IMR-90 (cell line): ENCODE data around the gene VPS18. TPM values are rescaled to one million over a fixed set of nuclear protein-coding genes. Genes with fewer than 3 reads are reported as not detected.

Source experiments
- ATAC-seq: fragments of 200-7000 bp; cut with Tn5 transposase; 2 replicates; pipeline ENCODE4 v1.9.1; 2020; ENCODE audit warnings: low read depth, mild to moderate bottlenecking, moderate library complexity
- BruUV-seq: library from RNA; stranded (reverse); fragments of 400-500 nt; replicated peaks from 2 replicates; lab custom pipeline; 2021; lab: Mats Ljungman, UMichigan
- CTCF ChIA-PET: fragments of 300-600 bp; formaldehyde crosslinking; extraction: SDS; loops from one replicate; lab custom pipeline; 2021; ENCODE audit warnings: antibody characterized with exemption; lab: Yijun Ruan, JAX
- POLR2A ChIA-PET: fragments of 300-600 bp; sonication (Branson Sonifier 250); formaldehyde crosslinking; loops from one replicate; lab custom pipeline; 2022; ENCODE audit warnings: antibody characterized with exemption; ENCODE audit not compliant: unreplicated experiment; lab: Charles Lee
- DNase-seq: peaks from one replicate; pipeline ENCODE4 v3.0.0; 2013
- H2AFZ ChIP-seq: replicated peaks from 2 replicates; pipeline ENCODE3; 2013; ENCODE audit warnings: low read length, mild to moderate bottlenecking; ENCODE audit not compliant: poor library complexity
- H2AK5ac ChIP-seq: 2 replicates; pipeline ENCODE4 v1.6.1; 2013; ENCODE audit warnings: low read depth, low read length, inconsistent platforms
- H2AK9ac ChIP-seq: replicated peaks from 2 replicates; pipeline ENCODE3; 2013; ENCODE audit warnings: mild to moderate bottlenecking, low read depth, low read length, moderate library complexity; ENCODE audit not compliant: poor library complexity
- H2BK120ac ChIP-seq: 2 replicates; pipeline ENCODE4 v1.6.1; 2013; ENCODE audit warnings: low read depth, low read length, inconsistent platforms
- H2BK15ac ChIP-seq: 3 replicates; pipeline ENCODE4 v1.6.1; 2013; ENCODE audit warnings: low read depth, low read length, inconsistent platforms
- H2BK20ac ChIP-seq: 2 replicates; pipeline ENCODE4 v1.6.1; 2013; ENCODE audit warnings: low read depth, mild to moderate bottlenecking, inconsistent platforms, low read length, moderate library complexity
- H2BK5ac ChIP-seq: 2 replicates; pipeline ENCODE4 v1.6.1; 2013; ENCODE audit warnings: mild to moderate bottlenecking, low read depth, low read length, inconsistent platforms; ENCODE audit not compliant: poor library complexity, severe bottlenecking
- H3K14ac ChIP-seq: replicated peaks from 2 replicates; pipeline ENCODE4 v1.6.1; 2013; ENCODE audit warnings: low read depth, low read length, inconsistent platforms
- H3K18ac ChIP-seq: 2 replicates; pipeline ENCODE4 v1.6.1; 2013; ENCODE audit warnings: low read depth, low read length, control low read depth
- H3K23ac ChIP-seq: 2 replicates; pipeline ENCODE4 v1.6.1; 2013; ENCODE audit warnings: low read depth, low read length, inconsistent platforms
- H3K27ac ChIP-seq: 2 replicates; pipeline ENCODE4 v1.5.1; 2013; ENCODE audit warnings: mild to moderate bottlenecking, control low read depth, low read length; ENCODE audit not compliant: insufficient read depth
- H3K27me3 ChIP-seq: 2 replicates; pipeline ENCODE4 v1.6.1; 2013; ENCODE audit warnings: low read length; ENCODE audit not compliant: control insufficient read depth, insufficient read depth
- H3K36me3 ChIP-seq: 2 replicates; pipeline ENCODE4 v1.6.1; 2013; ENCODE audit warnings: low read length, mixed read lengths; ENCODE audit not compliant: control insufficient read depth, insufficient read depth
- H3K4ac ChIP-seq: 2 replicates; pipeline ENCODE4 v1.6.1; 2013; ENCODE audit warnings: low read depth, low read length, inconsistent platforms
- H3K4me1 ChIP-seq: 2 replicates; pipeline ENCODE4 v1.6.1; 2013; ENCODE audit warnings: low read length, mixed read lengths; ENCODE audit not compliant: control insufficient read depth, insufficient read depth
- H3K4me2 ChIP-seq: 2 replicates; pipeline ENCODE4 v1.6.1; 2013; ENCODE audit warnings: low read depth, mild to moderate bottlenecking, control low read depth, low read length, moderate library complexity
- H3K4me3 ChIP-seq: 2 replicates; pipeline ENCODE4 v1.5.1; 2013; ENCODE audit warnings: low read depth, mild to moderate bottlenecking, control low read depth, low read length, moderate library complexity; ENCODE audit not compliant: insufficient read depth
- H3K56ac ChIP-seq: 2 replicates; pipeline ENCODE4 v1.6.1; 2013; ENCODE audit warnings: low read length, inconsistent platforms; ENCODE audit not compliant: insufficient read depth; ENCODE audit errors: extremely low read depth
- H3K79me1 ChIP-seq, 2 experiments: 2 replicates each; pipeline ENCODE4 v1.6.1; 2013; ENCODE audit warnings: low read length in 2 of 2, inconsistent platforms in 1 of 2, low read depth in 1 of 2
- H3K9ac ChIP-seq: 2 replicates; pipeline ENCODE4 v1.6.1; 2013; ENCODE audit warnings: low read depth, low read length, control low read depth
- H3K9me1 ChIP-seq: 2 replicates; pipeline ENCODE4 v1.6.1; 2013; ENCODE audit warnings: low read length, inconsistent platforms; ENCODE audit not compliant: insufficient read depth
- H3K9me3 ChIP-seq: 2 replicates; pipeline ENCODE4 v1.6.1; 2013; ENCODE audit warnings: low read length; ENCODE audit not compliant: control insufficient read depth, insufficient read depth
- H4K20me1 ChIP-seq: 2 replicates; pipeline ENCODE4 v1.6.1; 2013; ENCODE audit warnings: low read length, inconsistent platforms; ENCODE audit not compliant: insufficient read depth
- H4K5ac ChIP-seq: 2 replicates; pipeline ENCODE4 v1.6.1; 2013; ENCODE audit warnings: mild to moderate bottlenecking, low read depth, low read length, control low read depth
- H4K8ac ChIP-seq, 2 experiments: 2 replicates each; pipeline ENCODE4 v1.6.1; 2013; ENCODE audit warnings: low read depth in 2 of 2, low read length in 2 of 2, control low read depth in 1 of 2, inconsistent platforms in 1 of 2
- H4K91ac ChIP-seq: 2 replicates; pipeline ENCODE4 v1.6.1; 2013; ENCODE audit warnings: low read depth, low read length, inconsistent platforms; ENCODE audit not compliant: insufficient read depth
- BHLHE40 ChIP-seq: fragments of 150-350 bp; IDR thresholded peaks from 2 replicates; pipeline ENCODE4 v1.6.1; 2016; ENCODE audit warnings: mild to moderate bottlenecking, low read depth, low read length
- CEBPB ChIP-seq: IDR thresholded peaks from 2 replicates; pipeline ENCODE4 v1.6.1; 2012; ENCODE audit warnings: low read depth, low read length, improper control_type of control experiment
- CHD1 ChIP-seq: IDR thresholded peaks from 2 replicates; pipeline ENCODE4 v1.6.1; 2012; ENCODE audit warnings: low read depth, low read length, improper control_type of control experiment
- CTCF ChIP-seq: conservative IDR thresholded peaks from 2 replicates; pipeline ENCODE4 v1.5.1; 2012; ENCODE audit warnings: mild to moderate bottlenecking, low read depth, low read length, improper control_type of control experiment
- FOS ChIP-seq: fragments of 150-350 bp; IDR thresholded peaks from 2 replicates; pipeline ENCODE4 v1.6.1; 2016; ENCODE audit warnings: low read depth, low read length
- MAFK ChIP-seq: IDR thresholded peaks from 2 replicates; pipeline ENCODE4 v1.6.1; 2012; ENCODE audit warnings: low read depth, low read length, improper control_type of control experiment
- MAZ ChIP-seq: IDR thresholded peaks from 2 replicates; pipeline ENCODE4 v1.6.1; 2012; ENCODE audit warnings: low read depth, mild to moderate bottlenecking, low read length, improper control_type of control experiment, moderate library complexity, borderline replicate concordance
- MXI1 ChIP-seq: IDR thresholded peaks from 2 replicates; pipeline ENCODE4 v1.6.1; 2012; ENCODE audit warnings: low read depth, mild to moderate bottlenecking, low read length, moderate library complexity, borderline replicate concordance
- NFE2L2 ChIP-seq: fragments of 150-350 bp; IDR thresholded peaks from 2 replicates; pipeline ENCODE4 v1.6.1; 2016; ENCODE audit warnings: low read depth, mild to moderate bottlenecking, low read length
- POLR2A ChIP-seq: IDR thresholded peaks from 2 replicates; pipeline ENCODE4 v1.6.1; 2012; ENCODE audit warnings: mild to moderate bottlenecking, low read depth, low read length
- RAD21 ChIP-seq: IDR thresholded peaks from 2 replicates; pipeline ENCODE4 v1.6.1; 2012; ENCODE audit warnings: low read length, improper control_type of control experiment
- RCOR1 ChIP-seq: IDR thresholded peaks from 2 replicates; pipeline ENCODE4 v1.6.1; 2012; ENCODE audit warnings: mild to moderate bottlenecking, low read length, improper control_type of control experiment; ENCODE audit not compliant: insufficient replicate concordance
- RFX5 ChIP-seq: IDR thresholded peaks from 2 replicates; pipeline ENCODE4 v1.8.0; 2012; ENCODE audit warnings: low read depth, mild to moderate bottlenecking, low read length, moderate library complexity
- SMC3 ChIP-seq: fragments of 150-350 bp; IDR thresholded peaks from 2 replicates; pipeline ENCODE4 v1.6.1; 2016; ENCODE audit warnings: low read depth, mild to moderate bottlenecking, antibody characterized with exemption, low read length, moderate library complexity
- USF2 ChIP-seq: fragments of 150-350 bp; IDR thresholded peaks from 2 replicates; pipeline ENCODE4 v1.6.1; 2017; ENCODE audit warnings: mild to moderate bottlenecking, antibody characterized with exemption, low read length, low read depth
- WGBS, 2 experiments: methylation state at CpG; one replicate each; pipeline versions ENCODE4 v1.1.5 to v1.1.7; 2013; ENCODE audit warnings: missing lambda C conversion rate in 2 of 2; ENCODE audit not compliant: insufficient read length in 1 of 2; ENCODE audit errors: extremely low coverage in 2 of 2; 5-methylcytosine and 5-hydroxymethylcytosine counted together
- dilution Hi-C: fragments of 300-500 bp; cut with HindIII; formaldehyde crosslinking; loops from one replicate; pipeline ENCODE4 v1.14.3; 2018; ENCODE audit warnings: low sequenced_read_pairs; ENCODE audit not compliant: unreplicated experiment
- in situ Hi-C: fragments of 300-500 bp; cut with MboI; formaldehyde crosslinking; loops from 3 replicates; pipeline ENCODE4 v1.14.3; 2019; ENCODE audit warnings: low sequenced_read_pairs, inconsistent platforms, mixed read lengths
- intact Hi-C: fragments of 100-400 bp; cut with micrococcal nuclease; formaldehyde crosslinking; loops from 2 replicates; pipeline ENCODE4 v1.10.0; 2022
- polyA plus RNA-seq, 3 experiments: library from polyadenylated mRNA; depleted of rRNA; stranded (reverse); fragments of >200 nt; gene quantifications; 2 replicates each; pipeline ENCODE4 v1.2.3, GENCODE V29; 2012; ENCODE audit warnings: low replicate concordance in 1 of 3
- total RNA-seq: library from RNA; depleted of rRNA; stranded (reverse); fragments of >200 nt; gene quantifications from 2 replicates; pipeline ENCODE4 v1.2.3, GENCODE V29; 2012
- TF ChIP-seq, protein P1 (sequence below): fragments of 150-350 bp; IDR thresholded peaks from 2 replicates; pipeline ENCODE4 v1.6.1; 2016; ENCODE audit warnings: low read depth, mild to moderate bottlenecking, low read length, moderate library complexity, borderline replicate concordance

VPS18 gene
- total and polyA plus RNA-seq, 2 of the 4 experiments (the other 2 are of a cell fraction): 19.3 to 32.3 TPM

GRCh38 chr15:40869686-40870085, 24.6 kb upstream of the VPS18 start:
- Histone ChIP-seq H3K79me1 (no peaks in the 10 kb centered on the region), H4K91ac (no peak overlapping the region), H3K18ac (no peak overlapping the region), H2BK120ac (no peak overlapping the region), H2BK5ac (no peak overlapping the region), H3K9me3 (no peaks in the 10 kb centered on the region), H4K5ac (no peak overlapping the region), H2BK15ac (no peak overlapping the region), H3K4ac (no peak overlapping the region), H2AK5ac (no peak overlapping the region), H3K9me1 (no peaks in the 10 kb centered on the region), H2AK9ac (no peak overlapping the region), H3K9ac (no peak overlapping the region), H3K56ac (no peak overlapping the region), H3K4me1 (0 out of 2 replicates have a peak, but pooled peaks cover 1% of the 10 kb centered on the region), H3K27me3 (peaks cover 26% of the 10 kb centered on the region), H3K4me3 (no peak overlapping the region), H3K23ac (no peak overlapping the region), H3K36me3 (no peaks in the 10 kb centered on the region), H4K20me1 (no peaks in the 10 kb centered on the region), H3K14ac (no peak overlapping the region), H4K8ac (no peak overlapping the region), H3K4me2 (no peak overlapping the region), H3K27ac (no peak overlapping the region), H2BK20ac (no peak overlapping the region), H2AFZ (no peak overlapping the region)
- BruUV-seq: no TSS peak
- in situ Hi-C loops: no loop called here
- DNase-seq (no peak), ATAC-seq (no peak)
- ChIA-PET CTCF (interaction anchor here (1.8 kb wide), 1 partner anchor 24 kb away, joined by 7 read pairs; the partner anchor contains the start of gene VPS18), POLR2A (no interaction called here)
- no peak for TF ChIP-seq CEBPB
- TF ChIP-seq USF2: no peak
- no peak for TF ChIP-seq RFX5
- no peak for TF ChIP-seq MXI1
- no peak for TF ChIP-seq RAD21
- no peak for TF ChIP-seq SMC3
- no peak for TF ChIP-seq MAFK
- no peak for TF ChIP-seq CHD1
- TF ChIP-seq, protein P1, sequence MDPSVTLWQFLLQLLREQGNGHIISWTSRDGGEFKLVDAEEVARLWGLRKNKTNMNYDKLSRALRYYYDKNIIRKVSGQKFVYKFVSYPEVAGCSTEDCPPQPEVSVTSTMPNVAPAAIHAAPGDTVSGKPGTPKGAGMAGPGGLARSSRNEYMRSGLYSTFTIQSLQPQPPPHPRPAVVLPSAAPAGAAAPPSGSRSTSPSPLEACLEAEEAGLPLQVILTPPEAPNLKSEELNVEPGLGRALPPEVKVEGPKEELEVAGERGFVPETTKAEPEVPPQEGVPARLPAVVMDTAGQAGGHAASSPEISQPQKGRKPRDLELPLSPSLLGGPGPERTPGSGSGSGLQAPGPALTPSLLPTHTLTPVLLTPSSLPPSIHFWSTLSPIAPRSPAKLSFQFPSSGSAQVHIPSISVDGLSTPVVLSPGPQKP: no peak
- TF ChIP-seq RCOR1: no peak
- TF ChIP-seq POLR2A: no peak
- TF ChIP-seq NFE2L2: no peak
- TF ChIP-seq MAZ: no peak
- TF ChIP-seq CTCF: no peak
- no peak for TF ChIP-seq BHLHE40
- no peak for TF ChIP-seq FOS
- dilution Hi-C loops: no loop called here
- WGBS, 2 experiments: 29% methylated on average over 1 of the region's 5 CpGs; no CpG with 5 or more reads in 1 of the 2 experiments
- intact Hi-C loops: no loop called here
